NCI-H187 treated with DMSO at 0.1 percent for 48 hours (cell line): ENCODE data around the gene IGFL2.

ENCODE experiments used
- DNase-seq: peaks from one replicate; lab custom pipeline; 2025; lab: John Stamatoyannopoulos, UW

IGFL2 gene

GRCh38 chr19:46209051-46209450 lies 61.0 kb downstream of the IGFL2 start:
- no peak for DNase-seq

- DNase-seq, result no peak
Measured at GRCh38 chr19:46209472-46209871, 61.4 kb downstream of the IGFL2 start.

- DNase-seq, result no peak
Measured at GRCh38 chr19:46210669-46211068, 62.6 kb downstream of the IGFL2 start.
